SU-DHL-6 (cell line): ENCODE data around the gene CLIP2.

Experiments used
- H2AFZ ChIP-seq: fragments of 200-600 bp; sonication (generic); 2 replicates; pipeline ENCODE4 v1.6.1; 2014; ENCODE audit warnings: low read depth, mild to moderate bottlenecking, moderate library complexity, mixed read lengths, antibody characterized with exemption, low read length; ENCODE audit not compliant: severe bottlenecking
- H3F3A ChIP-seq: fragments of 200-600 bp; shearing (Covaris generic); 2 replicates; pipeline ENCODE4 v1.6.0; 2016; ENCODE audit warnings: antibody characterized with exemption, mild to moderate bottlenecking; ENCODE audit not compliant: insufficient read depth
- H3K27ac ChIP-seq: fragments of 200-600 bp; sonication (generic); 2 replicates; pipeline ENCODE4 v1.5.1; 2016; ENCODE audit warnings: low read depth, mild to moderate bottlenecking, low read length, moderate library complexity, mixed read lengths
- H3K27me3 ChIP-seq: fragments of 200-600 bp; sonication (generic), shearing (Covaris generic); 2 replicates; pipeline ENCODE4 v1.6.0; 2014; ENCODE audit warnings: mild to moderate bottlenecking, low read length
- H3K36me3 ChIP-seq: fragments of 200-600 bp; sonication (generic); 2 replicates; pipeline ENCODE4 v1.6.1; 2014; ENCODE audit warnings: mild to moderate bottlenecking, low read length, mixed read lengths
- H3K4me2 ChIP-seq: fragments of 300-600, 200-600 bp; shearing (Covaris generic), sonication (generic); 2 replicates; pipeline ENCODE4 v1.6.0; 2014; ENCODE audit warnings: low read length, low read depth, mild to moderate bottlenecking; ENCODE audit not compliant: poor library complexity, severe bottlenecking
- H3K4me3 ChIP-seq: fragments of 200-600 bp; sonication (generic); 2 replicates; pipeline ENCODE4 v1.5.1; 2014; ENCODE audit warnings: antibody characterized with exemption, low read length, mild to moderate bottlenecking, mixed read lengths; ENCODE audit not compliant: insufficient read depth, poor library complexity, severe bottlenecking
- H3K79me2 ChIP-seq: fragments of 200-600 bp; sonication (generic); 2 replicates; pipeline ENCODE4 v1.6.1; 2014; ENCODE audit warnings: mild to moderate bottlenecking, low read length, moderate library complexity; ENCODE audit not compliant: insufficient read depth
- H3K9ac ChIP-seq: fragments of 200-600 bp; sonication (generic); 2 replicates; pipeline ENCODE4 v1.7.0; 2014; ENCODE audit warnings: mild to moderate bottlenecking, low read length
- H3K9me2 ChIP-seq: fragments of 200-600 bp; sonication (generic); replicated peaks from 2 replicates; pipeline ENCODE4 v1.6.1; 2014; ENCODE audit warnings: low read length; ENCODE audit not compliant: insufficient read depth
- H3K9me3 ChIP-seq: fragments of 200-600 bp; sonication (generic); 2 replicates; pipeline ENCODE4 v1.6.1; 2014; ENCODE audit warnings: low read length, mixed read lengths; ENCODE audit not compliant: insufficient read depth
- H4K20me1 ChIP-seq: fragments of 200-600 bp; sonication (generic); 2 replicates; pipeline ENCODE4 v1.6.1; 2014; ENCODE audit warnings: low read depth, mild to moderate bottlenecking, antibody characterized with exemption, low read length, moderate library complexity, mixed read lengths
- CTCF ChIP-seq: fragments of 200-600 bp; sonication (generic); IDR thresholded peaks from one replicate; pipeline ENCODE4 v1.5.1; 2017; ENCODE audit warnings: antibody characterized with exemption, mild to moderate bottlenecking, low read length, moderate library complexity; ENCODE audit not compliant: insufficient read depth, poor library complexity, severe bottlenecking
- EZH2phosphoT487 ChIP-seq: fragments of 200-600 bp; sonication (generic), shearing (Covaris generic); conservative IDR thresholded peaks from 2 replicates; pipeline ENCODE4 v1.6.1; 2018; ENCODE audit warnings: mild to moderate bottlenecking, antibody characterized with exemption, low read length, moderate library complexity, mixed read lengths

Gene CLIP2

DNA sequence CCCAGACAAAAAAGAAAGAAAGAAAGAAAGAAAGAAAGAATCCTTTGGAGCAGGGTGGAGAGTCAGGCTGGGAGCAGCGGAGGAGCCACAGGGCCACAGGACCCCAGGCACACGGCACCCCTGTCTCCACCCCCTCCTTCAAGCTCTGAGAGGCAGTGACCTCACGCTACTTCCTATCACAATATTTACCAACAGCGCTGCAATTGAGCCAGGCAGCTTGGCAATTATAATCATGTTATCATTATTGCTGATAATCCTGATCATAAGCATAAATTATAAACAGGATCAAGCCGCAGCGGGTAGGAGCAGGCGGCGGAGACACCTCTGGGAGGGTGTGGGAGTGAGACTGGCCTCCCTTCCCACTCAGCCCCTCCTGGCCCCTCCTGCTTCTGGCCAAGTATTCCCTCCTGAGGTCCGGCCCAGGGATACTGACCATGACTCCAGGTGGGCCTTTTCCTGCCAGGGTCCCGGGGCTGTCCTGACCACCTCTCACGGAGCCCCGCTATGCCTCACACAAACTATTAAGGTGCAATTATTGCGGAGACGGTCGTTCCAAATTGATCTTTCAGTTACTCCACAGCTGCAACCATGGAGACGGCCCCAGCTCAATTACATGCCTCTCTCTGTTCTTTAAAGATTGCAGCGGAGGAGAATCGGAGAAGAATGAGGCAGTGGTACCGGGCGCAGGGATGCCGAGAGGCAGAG lies 154.5 kb downstream of the CLIP2 start:
- Histone ChIP-seq H3K27me3 (no peaks in the 10 kb centered on the region), H4K20me1 (no peaks in the 10 kb centered on the region), H3K9me2 (no peaks in the 10 kb centered on the region), H3K4me2 (no peak overlapping the region), H3K4me3 (no peak overlapping the region), H3F3A (no peaks in the 10 kb centered on the region), H3K9me3 (no peaks in the 10 kb centered on the region), H3K36me3 (no peaks in the 10 kb centered on the region), H3K79me2 (no peaks in the 10 kb centered on the region), H3K27ac (no peak overlapping the region), H2AFZ (no peak overlapping the region), H3K9ac (no peak overlapping the region)
- TF ChIP-seq EZH2phosphoT487 (no peak), CTCF (no peak)

DNA sequence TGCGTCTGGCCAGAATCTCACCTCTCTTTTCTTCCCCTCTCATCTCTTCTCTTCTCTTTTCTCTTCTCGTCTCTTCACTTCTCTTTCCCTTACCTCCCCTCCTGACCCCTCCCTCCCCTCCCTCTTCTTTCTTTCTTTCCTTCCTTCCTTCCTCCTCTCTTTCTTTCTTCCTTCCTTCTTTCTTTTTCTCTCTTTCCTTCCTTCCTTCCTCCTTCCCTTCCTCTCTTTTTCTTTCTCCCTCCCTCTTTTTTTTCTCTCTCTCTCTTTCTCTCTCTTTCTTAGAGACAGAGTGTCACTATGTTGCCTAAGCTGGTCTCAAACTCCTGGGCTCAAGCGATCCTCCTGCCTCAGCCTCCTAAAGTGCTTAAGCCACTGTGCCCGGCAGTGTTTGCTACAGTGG lies 159.9 kb downstream of the CLIP2 start:
- no peak overlapping the region for H2AFZ ChIP-seq
- no peaks in the 10 kb centered on the region for H3K79me2 ChIP-seq
- no peak overlapping the region for H3K4me2 ChIP-seq
- H3K4me3 ChIP-seq = no peak overlapping the region
- no peaks in the 10 kb centered on the region for H3K27me3 ChIP-seq
- no peaks in the 10 kb centered on the region for H4K20me1 ChIP-seq
- H3K9me2 ChIP-seq = no peaks in the 10 kb centered on the region
- no peak overlapping the region for H3K9ac ChIP-seq
- H3K27ac ChIP-seq = no peak overlapping the region
- no peaks in the 10 kb centered on the region for H3K9me3 ChIP-seq
- H3K36me3 ChIP-seq = no peaks in the 10 kb centered on the region
- no peak for TF ChIP-seq CTCF
- no peaks in the 10 kb centered on the region for H3F3A ChIP-seq

DNA sequence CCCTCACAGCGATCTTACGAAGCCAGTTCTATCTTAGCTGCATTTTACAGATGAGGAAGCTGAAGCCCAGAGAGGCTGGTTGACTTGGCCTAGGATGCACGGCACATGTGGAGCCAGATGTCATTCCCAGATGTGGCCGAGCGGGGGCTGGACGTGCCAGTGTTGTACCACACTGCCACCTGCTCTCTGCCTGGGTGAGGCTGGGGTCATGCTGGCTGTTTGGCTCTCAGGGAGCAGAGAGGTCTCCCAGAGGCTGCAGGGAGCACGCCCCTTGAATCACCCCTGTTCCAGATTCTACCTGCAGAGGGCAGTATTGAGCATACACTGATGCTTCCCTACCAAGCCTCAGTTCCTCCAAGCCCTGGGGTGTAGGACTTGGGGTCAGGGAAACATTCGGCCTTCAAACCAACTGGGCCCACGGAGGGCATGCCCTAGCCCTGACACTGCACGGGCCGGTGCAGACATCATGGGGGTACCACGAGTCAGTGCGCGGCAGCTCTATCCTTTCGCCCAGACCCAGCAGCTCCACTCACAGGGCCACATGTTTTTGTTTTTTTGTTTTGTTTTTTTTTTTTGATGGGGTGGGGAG lies 160.7 kb downstream of the CLIP2 start:
- no peaks in the 10 kb centered on the region for H3F3A ChIP-seq
- H3K27ac ChIP-seq = no peak overlapping the region
- H3K36me3 ChIP-seq = no peaks in the 10 kb centered on the region
- no peaks in the 10 kb centered on the region for H3K9me2 ChIP-seq
- no peak overlapping the region for H3K9ac ChIP-seq
- H3K27me3 ChIP-seq = no peaks in the 10 kb centered on the region
- H3K4me2 ChIP-seq = no peak overlapping the region
- TF ChIP-seq CTCF (peak; percentile 81), EZH2phosphoT487 (no peak)
- H4K20me1 ChIP-seq = no peaks in the 10 kb centered on the region
- no peak overlapping the region for H3K4me3 ChIP-seq
- H3K9me3 ChIP-seq = no peaks in the 10 kb centered on the region
- no peak overlapping the region for H2AFZ ChIP-seq
- H3K79me2 ChIP-seq = no peaks in the 10 kb centered on the region
